DMS 273 (cell line): ENCODE measurements around the gene LRRTM4.
"Not testable (repeated sequence)": the region's sequence is repeated elsewhere in the genome, so short reads cannot be mapped to it uniquely, and the experiment has no call there.

Experiments used
- DNase-seq: peaks from one replicate; lab custom pipeline; 2025; ENCODE audit not compliant: unreplicated experiment; lab: John Stamatoyannopoulos, UW

The LRRTM4 gene

GRCh38 chr2:76921006-76921405 lies 601.2 kb downstream of the LRRTM4 start:
- no peak for DNase-seq

GRCh38 chr2:76895469-76895868 lies 626.7 kb downstream of the LRRTM4 start:
- no peak for DNase-seq

DNA sequence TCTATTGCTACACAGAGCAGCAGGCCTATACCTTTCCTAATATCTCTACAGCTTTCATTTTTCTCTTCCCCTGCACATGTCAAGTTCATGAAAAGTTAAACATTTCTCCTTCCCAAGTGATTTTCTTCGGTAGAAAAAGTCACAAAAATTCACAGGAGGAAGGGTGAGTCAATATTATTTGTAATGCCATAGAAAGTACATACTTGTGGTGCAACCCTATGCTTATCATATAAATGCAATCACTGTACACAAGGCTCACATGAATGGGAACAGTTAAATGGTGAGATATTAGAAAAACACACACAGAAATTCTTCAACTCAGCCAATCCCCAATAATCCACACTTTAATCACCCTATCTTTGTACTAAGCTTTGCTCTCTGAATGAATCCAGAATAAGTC lies 651.6 kb downstream of the LRRTM4 start:
- no peak for DNase-seq

- DNase-seq = no peak
Measured at GRCh38 chr2:76870011-76870410, 652.2 kb downstream of the LRRTM4 start.

- no peak for DNase-seq
Measured at GRCh38 chr2:76867854-76868253, 654.3 kb downstream of the LRRTM4 start.

DNA sequence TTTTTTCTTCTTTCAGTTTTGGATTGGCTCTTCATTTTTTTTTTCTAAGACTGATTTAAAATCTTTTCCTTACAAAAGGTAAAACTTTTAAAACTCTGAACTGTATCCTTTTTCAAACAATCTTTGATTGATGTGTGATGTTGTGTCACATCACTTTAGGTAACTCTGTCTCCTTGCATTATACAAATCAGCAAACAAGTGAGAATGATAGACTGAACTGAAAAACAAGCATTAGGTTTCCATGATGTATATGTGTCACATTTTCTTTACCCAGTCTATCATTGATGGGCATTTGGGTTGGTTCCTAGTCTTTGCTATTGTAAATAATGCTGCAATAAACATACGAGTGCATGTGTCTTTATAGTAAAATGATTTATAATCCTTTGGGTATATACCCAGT lies 655.7 kb downstream of the LRRTM4 start:
- no peak for DNase-seq

GRCh38 chr2:76862901-76863300 lies 659.3 kb downstream of the LRRTM4 start:
- DNase-seq = no peak

- no peak for DNase-seq
Measured at GRCh38 chr2:76861708-76862107, 660.5 kb downstream of the LRRTM4 start.

DNA sequence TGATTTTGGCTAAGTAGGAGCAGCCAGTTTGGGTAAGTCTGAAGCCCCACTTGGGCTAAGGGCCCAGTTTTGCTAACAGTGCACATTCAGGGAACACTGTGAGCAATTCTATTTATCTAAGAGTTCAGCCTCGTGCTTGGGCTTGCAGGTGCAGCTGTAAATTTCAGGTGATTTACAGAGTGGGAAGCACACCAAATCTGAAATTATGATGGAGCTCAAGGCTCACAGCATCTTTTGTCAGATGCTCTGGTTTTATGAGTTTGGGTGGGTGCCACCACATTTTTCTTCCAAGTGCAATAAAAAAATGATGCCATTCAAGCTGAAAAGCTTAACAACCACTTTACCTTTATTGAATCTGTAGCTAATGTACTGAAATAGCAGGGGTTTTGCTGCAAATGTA lies 671.2 kb downstream of the LRRTM4 start:
- no peak for DNase-seq

GRCh38 chr2:76849086-76849485 lies 673.1 kb downstream of the LRRTM4 start:
- no peak for DNase-seq

DNA sequence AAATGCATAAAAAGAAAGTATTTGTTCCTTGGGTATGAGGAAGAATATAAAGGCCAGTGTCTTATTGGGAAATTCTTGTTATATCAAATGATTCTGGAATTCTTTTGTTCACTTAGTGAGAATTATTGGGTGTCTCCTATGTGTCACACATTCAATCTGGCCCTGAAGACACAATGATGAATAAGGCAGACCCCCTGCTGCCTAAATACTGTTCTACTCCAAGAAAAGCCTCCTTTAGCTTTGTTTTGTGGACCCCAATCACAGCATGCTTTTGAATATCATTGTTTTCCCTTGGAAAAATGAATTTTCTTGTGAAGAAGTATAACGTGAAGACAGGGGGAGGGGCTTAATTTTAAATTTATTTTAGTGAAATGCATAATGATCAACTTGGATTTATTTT lies 682.4 kb downstream of the LRRTM4 start:
- no peak for DNase-seq

- no peak for DNase-seq
Measured at GRCh38 chr2:76829374-76830234, 692.6 kb downstream of the LRRTM4 start.

DNA sequence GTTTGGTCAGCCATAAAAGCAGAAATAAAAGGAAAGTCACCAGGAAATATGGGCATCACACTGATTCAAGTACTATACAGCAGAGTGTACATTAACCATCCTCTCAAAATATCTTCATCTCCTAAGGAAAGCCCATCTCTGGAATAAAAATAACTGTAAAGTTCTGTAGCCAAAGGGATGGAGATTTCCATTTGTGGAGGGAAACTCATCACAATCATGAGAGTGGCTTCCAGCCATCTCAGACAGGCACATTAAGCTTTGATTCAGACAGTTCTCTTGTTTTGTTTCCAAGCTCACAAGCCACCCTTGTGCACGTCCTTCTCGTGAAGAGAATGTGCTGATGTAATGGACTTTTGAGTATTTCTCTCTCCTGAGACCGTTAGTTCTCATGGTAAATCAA lies 695.5 kb downstream of the LRRTM4 start:
- DNase-seq = no peak

GRCh38 chr2:76825140-76825970 lies 696.8 kb downstream of the LRRTM4 start:
- DNase-seq = no peak

DNA sequence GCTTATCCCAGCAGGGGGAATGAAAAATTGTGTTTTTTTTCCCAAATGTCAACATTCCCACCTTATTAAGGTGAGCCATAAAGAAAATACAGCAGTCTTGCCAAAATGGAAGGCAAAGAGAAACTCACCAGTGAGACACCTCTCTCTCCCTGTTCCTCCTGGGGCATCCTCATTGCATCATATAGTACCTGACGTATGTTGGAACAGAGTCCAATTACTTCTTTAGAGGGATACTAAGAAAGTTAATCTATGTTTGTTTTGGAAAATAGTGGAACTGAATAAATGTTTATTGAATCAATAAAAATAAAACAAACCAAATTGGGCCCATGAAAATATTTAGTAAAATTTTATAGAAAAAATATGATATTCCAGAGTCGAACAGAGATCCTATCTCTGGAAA lies 700.4 kb downstream of the LRRTM4 start:
- DNase-seq = no peak

- DNase-seq = no peak
Measured at GRCh38 chr2:76813084-76813483, 709.1 kb downstream of the LRRTM4 start.

DNA sequence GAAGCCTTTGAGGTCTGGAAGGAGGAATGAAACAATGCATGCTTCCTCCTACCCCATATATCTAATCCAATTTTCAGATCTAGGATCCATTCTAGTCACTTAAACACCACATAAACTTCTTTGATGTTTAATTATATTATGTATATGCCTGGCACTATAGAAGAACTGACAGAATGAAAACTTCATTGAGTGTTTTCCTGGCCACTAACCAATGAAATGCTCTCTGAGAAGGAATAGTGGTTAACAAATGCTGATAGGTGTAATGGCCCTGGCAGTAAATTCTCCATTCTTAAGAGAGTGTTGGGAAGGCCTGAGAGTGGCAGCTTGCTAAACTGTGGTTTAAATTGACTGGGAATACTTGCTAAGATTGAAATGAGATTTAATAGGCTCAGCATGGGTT lies 710.0 kb downstream of the LRRTM4 start:
- DNase-seq = no peak

GRCh38 chr2:76809136-76809535 lies 713.0 kb downstream of the LRRTM4 start:
- DNase-seq = no peak

DNA sequence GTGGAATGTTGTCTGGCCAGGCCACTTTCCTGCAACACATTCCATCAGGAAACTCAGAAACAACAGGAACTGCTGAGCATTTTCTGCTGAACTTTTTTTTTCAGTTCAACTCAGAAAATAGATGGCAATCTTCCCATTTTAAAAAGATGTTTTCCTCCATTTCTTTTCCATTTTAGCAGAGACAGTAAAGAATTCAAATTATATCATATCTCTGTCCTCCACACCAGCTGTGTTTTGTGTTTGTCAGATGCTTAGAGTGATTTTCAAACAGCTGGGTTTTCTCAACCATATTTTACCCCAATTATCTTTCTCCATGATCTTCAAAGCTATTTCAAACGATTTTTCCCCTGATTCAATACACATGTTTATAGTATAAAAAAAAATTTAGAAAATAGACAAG lies 713.4 kb downstream of the LRRTM4 start:
- no peak for DNase-seq

- no peak for DNase-seq
Measured at GRCh38 chr2:76793647-76794334, 728.4 kb downstream of the LRRTM4 start.

GRCh38 chr2:76781313-76781712 lies 740.9 kb downstream of the LRRTM4 start:
- DNase-seq = not testable (repeated sequence)

- DNase-seq = no peak
Measured at GRCh38 chr2:76763276-76763675, 758.9 kb downstream of the LRRTM4 start.
